Measurements from ENCODE around the gene TMEM191C.

- TF ChIP-seq, protein P1, sequence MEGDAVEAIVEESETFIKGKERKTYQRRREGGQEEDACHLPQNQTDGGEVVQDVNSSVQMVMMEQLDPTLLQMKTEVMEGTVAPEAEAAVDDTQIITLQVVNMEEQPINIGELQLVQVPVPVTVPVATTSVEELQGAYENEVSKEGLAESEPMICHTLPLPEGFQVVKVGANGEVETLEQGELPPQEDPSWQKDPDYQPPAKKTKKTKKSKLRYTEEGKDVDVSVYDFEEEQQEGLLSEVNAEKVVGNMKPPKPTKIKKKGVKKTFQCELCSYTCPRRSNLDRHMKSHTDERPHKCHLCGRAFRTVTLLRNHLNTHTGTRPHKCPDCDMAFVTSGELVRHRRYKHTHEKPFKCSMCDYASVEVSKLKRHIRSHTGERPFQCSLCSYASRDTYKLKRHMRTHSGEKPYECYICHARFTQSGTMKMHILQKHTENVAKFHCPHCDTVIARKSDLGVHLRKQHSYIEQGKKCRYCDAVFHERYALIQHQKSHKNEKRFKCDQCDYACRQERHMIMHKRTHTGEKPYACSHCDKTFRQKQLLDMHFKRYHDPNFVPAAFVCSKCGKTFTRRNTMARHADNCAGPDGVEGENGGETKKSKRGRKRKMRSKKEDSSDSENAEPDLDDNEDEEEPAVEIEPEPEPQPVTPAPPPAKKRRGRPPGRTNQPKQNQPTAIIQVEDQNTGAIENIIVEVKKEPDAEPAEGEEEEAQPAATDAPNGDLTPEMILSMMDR (IDR thresholded peaks at IDR 0.05): no peak
- no peak for TF ChIP-seq POLR2A (IDR thresholded peaks at IDR 0.05)
- TF ChIP-seq POLR2AphosphoS5 (IDR thresholded peaks at IDR 0.05): no peak
Observed at GRCh38 chr22:21449531-21450319, 17.5 kb upstream of the TMEM191C start.

Data from prostate gland (tissue), 2 donors.